Measurements from ENCODE around the gene NCS1.

Gene NCS1

DNA sequence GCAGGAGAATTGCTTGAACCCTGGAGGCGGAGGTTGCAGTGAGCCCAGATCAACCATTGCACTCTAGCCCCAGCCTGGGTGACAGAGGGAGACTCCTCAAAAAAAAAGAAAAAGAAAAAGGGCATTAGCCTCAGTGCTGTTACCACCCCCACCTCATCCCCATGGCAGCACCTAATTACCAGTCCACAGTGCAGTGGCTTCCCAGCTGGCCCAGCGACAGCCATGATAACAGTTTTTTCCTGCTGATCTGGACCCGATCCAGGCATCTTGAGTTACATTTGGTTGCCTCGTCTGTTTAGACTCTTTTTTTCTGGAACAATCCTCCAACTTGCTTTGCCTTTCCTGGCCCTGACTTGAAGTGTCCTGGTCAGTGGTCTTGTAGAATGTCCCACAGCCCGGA, 24.4 kb downstream of the NCS1 start:
- DNase-seq = no peak

DNA sequence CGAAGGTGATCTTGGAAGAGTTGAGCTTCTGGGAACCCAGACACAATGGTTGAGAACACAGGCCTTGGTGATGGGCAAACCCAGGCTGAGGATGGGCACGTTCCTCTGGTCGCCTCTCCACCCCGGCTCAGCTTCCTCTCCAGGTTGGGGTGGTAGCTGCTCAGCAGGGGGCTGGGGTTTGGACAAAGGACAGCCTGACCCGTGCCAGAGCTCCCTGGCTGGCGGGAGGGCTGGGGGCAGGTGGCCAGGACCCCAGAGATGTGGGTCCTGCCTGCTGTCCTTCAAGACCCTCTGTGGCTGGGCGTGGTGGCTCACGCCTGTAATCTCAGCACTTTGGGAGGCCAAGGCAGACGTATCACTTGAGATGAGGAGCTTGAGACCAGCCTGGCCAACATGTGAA, 25.2 kb downstream of the NCS1 start:
- DNase-seq = no peak

DNA sequence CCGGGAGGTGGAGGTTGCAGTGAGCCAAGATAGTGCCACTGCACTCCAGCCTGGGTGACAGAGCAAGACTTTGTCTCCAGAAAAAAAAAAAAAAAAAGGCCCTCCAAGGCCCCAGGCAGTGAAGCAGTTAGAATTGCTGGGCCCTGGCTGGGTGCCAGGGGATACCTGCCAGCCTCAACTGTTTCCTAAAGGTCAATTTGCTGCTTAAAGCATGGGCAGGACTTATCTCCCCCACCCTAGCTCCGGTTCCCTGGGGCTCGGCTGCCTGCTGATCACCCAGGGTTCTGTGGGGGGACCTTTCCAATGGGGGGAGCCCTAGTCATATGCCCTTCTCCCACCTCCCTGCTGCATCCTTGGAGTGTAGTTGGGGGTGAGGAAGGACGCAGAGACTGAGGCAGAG, 25.7 kb downstream of the NCS1 start:
- DNase-seq = no peak

DNA sequence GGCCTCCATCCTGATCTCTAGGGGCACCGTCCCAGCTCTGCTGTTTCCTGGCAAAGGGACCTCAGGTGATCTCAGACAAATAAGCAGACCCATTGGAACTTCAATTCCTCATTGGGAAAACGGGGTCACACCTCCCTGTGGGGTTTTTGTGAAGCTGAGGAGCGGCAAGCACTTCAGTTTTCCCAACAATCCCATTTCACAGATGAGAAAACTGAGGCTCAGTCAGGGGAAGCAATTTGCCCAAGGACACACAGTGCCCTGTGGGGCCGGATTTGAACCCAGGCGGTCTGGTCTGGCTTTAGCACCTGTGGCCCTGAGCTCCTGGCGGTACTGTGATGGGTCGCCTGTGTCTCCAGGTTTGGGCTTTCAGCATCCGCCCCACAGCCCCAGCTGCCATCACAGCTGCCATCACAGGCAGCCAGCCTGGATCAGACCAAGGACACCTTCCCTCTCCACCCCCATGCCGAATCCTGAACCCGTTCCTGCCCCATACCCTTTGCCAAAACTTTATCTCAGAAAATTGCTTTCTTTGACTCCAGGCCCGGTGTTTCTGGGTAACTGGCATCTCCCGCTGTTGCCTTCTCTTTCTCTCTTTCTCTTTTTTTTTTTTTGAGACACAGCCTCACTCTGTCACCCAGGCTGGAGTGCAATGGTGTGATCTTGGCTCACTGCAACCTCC, 26.4 kb downstream of the NCS1 start:
- no peak for DNase-seq

DNA sequence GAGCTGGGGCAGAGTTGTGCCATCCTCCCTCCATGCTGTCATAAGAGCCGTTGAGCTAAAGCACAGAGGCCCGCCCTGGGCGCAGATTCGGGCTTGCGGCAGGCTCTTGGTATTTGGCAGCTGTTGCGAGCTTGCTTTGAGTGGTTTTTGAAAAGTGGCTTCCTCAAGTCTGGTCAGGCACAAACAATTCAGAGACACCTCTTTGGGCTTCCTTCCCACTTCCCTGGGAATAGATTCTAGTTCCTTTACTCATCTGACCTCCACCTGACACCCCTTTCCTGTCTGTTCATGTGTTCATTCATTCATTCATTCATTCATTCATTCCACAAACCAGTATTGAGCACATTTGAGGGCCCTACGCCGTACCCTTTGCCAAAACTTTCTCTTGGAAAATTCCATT, 27.4 kb downstream of the NCS1 start:
- DNase-seq = no peak

DNA sequence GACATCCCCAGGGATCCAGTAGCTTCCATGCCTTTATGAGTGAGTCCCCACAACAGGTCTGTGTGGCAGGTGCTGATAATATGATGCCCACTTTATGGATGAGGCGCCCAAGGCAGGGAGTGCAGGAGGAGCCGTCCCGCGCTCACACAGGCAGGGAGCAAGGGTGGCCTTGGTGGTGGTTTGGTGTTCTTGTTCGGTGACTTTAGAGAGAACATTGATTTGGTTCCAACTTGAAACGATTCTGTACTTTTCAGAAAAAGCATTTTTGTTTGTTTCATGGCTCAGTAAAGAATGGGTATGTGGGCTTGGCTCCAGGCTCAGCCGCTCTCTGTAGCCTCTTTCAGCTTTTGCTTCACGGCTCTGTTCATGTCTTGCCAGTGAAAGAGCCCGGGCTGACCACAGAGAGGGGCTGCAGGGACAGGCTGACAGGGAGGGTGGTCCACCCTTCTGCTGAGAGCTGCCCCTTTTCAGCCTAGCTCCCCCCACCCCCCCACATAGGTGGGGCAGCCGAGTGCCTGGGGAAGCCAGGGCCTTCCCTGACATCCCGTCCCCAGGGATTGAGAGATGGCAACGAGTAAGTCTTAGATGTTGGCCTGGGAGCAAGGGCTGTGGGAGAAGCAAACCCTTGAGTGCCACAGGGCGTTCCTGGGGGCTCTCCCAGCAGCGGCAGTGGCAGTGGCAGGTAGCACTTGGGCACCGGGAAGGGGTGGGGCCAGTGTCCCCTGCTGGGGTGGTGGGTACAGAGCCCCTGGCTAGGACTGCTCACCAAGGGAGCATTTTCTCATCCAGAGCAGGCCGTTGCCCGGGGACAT, 28.0 kb downstream of the NCS1 start:
- no peak for DNase-seq

DNA sequence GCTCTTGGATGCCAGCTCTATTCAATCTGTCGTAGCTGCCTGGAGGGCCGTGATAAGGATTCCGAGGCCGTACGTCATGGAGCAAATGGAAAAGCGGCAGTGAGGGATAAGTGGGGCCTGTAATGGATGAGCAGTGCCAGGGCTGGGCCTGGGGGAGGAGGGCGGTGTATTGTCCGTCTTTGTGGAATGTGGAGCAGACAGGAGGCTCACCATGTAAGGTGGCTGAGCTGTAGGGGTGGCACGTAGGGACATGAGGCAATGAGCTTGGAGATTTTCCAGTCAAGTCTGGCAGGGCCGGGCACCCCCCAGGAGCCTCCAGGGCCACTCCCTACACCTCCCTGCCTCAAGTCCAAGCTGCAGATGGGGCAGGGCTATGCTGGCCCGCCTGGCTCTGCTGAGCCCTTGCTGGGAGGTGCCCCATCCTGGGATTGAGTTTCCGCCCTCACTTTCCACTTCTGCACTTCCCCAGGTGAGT, 29.2 kb downstream of the NCS1 start:
- DNase-seq = no peak

DNA sequence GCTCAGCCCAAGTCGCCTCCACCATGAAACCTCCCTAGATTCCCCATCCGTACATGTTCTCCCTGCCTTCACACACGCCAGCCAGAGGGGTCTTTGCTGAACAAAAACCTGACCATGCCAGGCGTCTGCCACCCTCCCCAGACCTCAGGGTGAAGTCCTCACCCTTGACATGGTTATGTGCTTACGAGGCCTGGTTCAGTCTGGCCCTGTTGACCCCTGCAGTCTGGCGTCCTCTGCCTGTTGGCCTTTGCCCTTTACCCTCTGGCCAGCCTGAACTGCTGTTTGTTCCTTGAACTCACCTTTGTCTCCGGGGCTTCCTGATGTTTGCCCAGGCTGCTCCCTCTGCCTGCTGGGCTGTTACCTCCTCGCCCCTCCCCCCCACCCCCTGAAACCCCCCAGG, 29.8 kb downstream of the NCS1 start:
- DNase-seq = no peak

DNA sequence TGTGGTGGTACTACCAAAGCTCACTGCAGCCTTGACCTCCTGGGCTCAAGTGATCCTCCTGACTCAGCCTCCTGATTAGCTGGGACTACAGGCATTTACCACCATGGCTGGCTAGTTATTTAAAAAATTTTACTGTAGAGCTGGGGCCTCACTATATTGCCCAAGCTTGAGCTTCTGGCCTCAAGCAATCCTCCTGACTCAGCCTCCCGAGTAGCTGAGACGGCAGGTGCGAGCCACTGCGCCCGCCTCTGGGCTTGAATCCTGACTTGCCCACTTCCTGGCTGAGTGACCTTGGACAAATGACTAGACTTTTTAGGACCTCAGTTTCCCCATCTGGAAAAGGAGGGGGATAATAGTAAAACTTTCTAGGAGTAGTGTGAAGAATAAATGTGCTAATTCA, 32.1 kb downstream of the NCS1 start:
- DNase-seq = no peak

DNA sequence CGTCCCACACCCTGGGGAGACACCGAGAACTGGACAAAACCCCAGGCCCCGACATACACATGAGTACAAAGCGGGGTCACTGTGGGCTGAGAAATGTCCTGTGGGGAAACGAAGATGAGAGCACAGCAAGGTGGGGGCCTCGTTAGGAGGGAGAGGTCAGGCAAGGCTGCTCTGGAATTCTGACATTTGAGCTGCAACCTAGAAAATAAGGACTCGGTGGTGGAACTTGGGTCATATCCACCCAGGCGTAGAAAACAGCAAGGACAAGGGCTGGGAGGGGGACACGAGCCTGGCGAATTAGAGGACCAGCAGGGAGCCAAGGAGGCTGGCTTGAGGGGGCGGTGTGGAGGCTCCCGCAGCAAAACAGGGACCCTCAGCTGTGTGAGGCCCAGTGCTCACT, 32.8 kb downstream of the NCS1 start:
- DNase-seq = no peak

DNA sequence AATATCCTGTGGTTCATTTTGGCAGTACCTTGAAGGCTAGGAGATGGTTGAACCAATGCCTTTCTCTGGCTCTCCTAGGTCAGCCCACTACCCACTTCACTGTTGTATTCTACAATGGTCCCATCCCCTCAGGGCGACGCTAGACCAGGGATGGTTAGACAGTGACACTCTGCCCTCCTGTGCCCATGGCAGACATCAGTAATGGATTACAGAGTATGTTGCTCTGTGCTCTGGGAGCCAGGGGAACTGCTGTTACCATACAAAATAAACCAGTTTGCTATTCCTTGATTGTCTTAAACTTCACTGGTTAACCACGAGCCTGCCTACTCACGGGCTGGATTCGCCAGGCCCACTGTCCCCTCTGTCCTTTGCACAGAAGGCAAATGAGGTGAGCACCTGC, 33.7 kb downstream of the NCS1 start:
- DNase-seq = no peak

DNA sequence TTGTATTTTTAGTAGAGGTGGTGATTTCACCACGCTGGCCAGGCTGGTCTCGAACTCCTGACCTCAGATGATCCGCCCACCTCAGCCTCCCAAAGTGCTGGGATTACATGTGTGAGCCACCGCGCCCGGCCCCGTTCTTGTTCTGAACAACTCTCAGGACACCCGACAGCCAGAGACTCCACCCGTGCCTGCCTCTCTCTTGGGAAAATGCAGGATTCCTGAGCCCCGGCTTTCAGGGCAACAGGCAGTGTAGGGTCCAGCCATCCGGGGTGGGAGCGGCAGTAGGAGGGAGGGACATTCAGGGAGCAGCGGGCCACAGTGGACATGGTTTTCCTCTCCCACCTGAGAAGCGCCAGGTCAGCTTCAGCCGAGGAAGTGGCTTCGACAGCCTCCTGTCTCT, 34.4 kb downstream of the NCS1 start:
- no peak for DNase-seq

DNA sequence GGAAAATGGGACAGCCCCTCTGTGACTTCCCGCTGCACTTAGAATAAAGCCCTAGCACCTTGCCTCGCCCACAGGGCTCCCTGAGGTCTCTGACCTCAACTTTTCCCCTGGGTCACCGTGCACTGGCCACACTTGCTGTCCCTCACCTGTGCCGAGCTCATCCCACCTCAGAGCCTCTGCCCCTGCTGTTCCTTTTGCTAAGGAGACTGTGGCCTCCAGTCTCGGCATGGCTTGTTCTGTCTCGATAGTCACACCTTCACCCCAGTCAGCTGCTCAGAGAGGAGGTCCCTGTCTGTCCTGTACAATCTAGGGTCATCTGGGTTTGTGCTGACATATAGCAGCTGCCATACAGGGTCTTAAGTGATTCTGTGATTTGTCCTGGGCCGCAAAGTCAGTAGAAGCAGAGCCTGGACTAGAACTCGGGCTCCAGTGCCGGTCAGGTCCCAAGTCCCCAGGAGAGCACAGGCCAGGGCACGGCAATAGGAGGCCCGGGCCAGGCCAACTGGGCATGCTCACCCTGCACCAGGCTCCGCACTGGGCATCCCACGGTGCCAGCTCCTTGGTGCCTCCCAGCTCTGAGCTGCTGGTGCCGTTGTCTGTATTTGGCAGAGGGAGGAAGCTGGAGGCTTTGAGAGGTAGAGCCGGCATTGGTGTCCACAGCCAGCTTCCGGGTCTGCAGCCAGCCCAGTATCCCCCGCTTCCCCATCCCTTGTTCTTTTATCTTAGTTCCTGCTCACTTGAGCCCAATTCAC, 35.2 kb downstream of the NCS1 start:
- no peak for DNase-seq

DNA sequence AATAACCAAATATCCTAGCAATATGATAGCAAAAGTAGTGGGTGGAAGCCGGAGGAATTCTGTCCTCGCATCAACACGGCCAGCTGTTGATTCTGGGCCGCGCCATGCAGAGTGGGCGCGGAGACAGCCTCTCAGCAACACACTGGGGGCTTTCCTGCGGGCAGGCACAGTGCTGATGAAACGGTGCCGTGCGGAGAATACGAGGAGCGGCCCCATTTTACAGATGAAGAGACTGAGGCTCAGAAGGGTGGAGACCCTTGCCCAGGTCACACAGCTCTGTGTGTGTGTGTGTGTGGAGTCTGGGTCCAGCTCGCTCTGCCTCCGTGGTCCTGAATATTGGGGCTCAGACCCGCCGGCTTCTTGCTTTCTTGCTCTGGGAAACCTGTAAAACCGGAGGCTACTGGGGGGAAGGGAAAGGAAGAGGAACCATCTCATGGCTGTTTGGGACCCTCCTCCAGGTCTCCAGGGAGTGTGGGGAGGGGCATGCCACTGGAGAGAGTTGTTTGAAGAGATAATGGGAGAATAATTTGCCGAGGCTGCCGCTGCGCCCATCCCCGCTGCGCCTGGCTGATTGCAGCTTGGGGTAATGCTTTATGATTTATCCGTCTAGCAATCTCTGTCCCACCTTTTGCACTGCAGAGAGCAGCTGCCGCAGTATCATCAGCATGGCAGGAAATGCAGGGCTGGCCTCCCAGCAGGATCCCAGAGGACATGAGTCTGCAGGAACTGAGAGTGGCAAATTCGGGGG, 36.6 kb downstream of the NCS1 start:
- DNase-seq = no peak

DNA sequence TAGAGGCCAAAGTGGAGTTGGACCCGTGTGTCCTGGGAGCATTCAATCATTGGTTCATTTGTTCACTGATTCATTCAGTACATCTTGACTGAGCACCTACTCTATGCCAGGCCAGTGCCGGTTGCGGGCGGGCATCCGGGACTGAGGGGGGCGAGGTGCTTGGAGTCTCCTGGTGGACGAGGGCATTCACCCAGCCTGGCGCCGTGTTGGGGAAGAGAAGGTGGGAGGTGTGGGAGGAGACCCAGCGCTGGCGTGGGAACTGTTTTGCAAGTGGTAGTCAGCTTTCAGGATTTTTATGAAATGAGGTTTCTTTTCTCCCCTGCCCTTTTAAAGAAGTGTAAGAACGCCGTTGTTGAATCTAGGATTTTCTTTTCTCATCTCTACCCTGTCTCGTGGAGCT, 37.2 kb downstream of the NCS1 start:
- no peak for DNase-seq

DNA sequence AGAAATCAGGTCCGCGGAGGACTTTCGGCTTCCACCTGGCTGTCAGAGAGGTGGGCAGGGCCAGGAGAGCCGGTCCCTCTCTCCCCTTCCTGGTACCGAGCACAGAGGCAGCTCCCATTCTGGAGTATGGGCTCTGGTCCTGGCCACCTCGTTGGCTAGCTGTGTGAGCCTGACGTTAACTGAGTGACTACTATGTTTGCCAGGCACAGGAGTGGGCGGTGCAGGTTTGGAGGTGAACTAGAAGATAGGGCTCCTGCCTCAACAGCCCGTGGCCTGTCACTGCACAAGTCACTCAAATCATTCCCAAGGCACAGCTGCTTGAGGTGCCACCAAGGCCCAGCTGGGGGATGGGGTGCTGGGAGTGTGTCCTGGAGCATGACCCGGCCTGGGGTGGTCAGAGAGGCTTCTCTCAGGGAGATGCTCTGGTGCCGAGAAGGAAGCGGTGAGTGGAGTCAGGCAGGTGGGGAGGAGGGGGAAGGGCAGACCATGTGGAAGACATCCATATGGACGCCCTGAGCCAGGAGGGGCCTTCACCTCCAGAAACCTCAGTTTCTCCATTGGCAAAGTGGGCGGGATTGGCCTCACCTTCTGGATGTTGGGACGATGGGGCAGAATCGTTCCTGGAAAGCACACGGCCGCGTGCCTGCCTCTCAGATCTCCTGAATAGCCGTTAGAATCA, 39.5 kb downstream of the NCS1 start:
- no peak for DNase-seq

DNA sequence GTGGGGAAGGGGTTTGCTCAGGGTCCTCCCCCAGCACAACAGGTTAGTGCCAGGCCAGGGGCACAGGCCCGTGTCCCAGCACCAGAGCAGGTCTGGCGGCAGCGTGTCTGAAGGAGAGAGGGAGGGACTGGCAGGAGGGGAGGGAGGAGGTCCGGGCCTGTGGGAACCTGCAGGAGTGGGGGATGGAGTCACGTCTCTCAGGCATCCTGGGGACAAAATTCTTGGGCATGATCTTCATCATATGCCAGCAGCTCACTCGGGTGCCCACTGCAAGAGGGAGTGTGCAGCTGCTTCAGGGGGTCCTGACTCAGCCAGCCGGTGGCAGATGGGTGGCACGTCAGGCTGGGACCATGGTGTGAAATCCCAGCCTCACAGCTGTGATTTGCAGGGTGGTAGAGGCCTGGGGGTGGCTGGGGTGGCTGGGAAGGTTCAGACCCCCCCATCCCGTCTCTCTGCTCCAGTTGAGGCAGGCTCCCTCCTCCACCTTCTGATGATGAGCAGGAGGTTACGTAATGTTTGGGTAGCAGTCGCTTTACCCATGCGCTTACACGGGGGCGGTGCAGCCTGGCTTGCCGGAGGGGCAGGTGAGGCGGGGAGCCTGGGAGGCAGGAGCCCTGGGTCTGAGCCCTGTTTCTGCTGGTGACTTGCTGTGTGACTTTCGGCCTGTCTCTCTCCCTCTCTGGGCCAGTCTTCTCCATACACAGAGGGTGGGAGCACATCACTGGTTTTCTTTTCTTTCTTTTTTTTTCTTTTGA, 40.5 kb downstream of the NCS1 start:
- no peak for DNase-seq

DNA sequence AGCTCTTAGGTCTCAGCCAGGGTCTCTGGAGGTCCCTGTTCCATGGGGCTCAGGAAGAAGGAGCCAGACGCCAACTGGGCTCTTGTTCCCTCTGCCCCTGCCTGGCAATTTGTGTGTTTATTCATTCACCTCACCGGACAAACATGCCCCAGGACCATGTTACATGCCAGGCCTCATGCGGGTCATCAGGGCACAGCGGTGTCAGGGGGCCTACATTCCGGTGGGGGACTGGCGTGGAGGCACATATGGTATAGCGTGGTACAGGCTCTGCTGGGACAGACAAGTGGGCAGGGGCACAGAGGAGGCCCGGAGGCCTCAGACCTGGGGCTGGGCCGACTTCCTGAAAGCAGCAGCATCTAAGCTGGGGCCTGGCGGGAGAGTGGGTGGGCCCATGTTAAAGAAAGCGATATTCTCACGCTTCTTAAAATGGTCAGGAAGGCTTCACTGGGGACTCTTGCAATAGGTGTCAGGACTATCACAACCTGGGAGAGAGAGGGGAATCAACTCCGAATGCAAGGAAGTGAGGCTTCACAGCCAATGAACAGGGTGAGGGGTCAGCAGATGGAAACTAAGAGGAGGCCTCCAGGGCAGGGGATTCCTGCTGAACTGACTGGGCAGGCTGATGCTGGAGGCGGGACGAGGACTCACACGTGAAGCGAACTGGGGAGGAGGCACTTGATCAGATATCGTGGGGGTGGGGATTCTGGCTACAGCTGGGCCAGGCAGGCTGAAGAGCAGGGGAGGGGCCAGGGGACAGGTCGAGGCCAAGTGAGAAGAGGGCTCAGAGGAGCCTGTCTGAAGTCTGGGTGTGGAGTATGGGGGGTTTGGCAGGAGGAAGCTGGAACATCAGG, 41.9 kb downstream of the NCS1 start:
- no peak for DNase-seq

DNA sequence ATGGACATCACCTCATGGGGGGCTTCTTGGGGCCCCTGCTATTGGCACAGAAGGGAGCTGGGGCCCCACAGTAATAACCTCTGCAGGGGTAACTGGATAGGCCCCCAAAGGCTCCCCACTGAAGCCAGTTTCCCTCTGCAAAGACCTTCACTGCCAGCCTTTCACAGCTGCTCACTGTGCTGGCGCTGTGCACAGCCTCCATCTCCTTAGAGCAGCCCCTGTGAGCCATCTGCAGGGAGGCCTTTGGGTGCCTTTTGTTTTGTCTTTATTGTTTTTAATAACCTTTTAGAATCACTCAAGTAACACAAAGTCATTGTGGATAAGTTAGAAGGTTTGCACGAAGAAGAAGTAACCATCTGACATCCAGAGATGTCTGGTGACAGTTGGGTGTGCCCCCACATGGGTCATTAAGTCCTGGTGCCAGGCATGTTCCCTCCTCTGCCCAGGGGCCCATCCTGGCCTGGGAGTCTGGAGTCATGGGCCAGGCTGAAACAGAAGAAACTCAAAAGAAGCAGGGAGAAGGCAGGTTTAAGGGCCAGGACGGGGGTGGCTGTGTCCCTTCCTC, 42.7 kb downstream of the NCS1 start:
- no peak for DNase-seq

DNA sequence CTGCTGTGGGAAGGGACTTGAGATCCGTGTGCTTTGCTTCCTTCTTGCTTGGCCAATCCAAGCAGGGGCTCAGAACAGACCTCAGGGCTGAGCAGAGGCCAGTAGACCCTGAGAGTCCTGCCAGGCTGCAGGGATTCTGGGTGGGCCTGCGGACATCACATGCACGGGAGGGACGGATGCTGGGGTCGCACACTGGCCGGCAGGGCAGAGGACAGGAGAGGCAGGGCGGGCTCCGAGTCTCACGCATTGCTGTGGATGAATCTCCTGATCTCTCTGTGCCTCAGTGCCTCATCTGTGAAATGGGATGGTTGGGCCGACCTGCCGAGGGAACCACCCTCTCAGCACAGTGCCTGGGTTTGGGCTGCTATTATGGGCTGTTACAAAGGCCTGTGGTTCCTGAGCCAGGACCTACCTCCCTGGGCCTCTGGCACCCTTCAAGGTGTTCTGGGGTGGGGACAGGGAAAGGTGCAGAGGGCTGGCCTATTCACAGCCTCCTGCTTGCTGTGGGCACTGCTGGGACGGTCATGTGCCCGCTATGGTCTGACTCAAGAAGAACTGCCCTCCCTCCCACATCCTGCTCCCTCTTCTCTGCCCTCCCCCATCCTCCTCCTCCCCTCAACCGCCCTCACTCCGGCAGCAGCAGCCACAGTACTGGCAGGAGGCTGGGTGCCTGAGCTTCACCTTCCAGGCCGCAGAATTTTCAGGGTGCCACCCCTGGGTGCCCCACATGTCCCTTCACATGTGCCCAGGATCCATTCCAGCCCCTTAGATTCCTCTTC, 43.3 kb downstream of the NCS1 start:
- DNase-seq = no peak

Measured in CD4-positive, alpha-beta T cell treated with Interleukin-12 subunit alpha and Interleukin-12 subunit beta, for 1 hour (primary cell).